ENCODE results near the gene N4BP2L2. TPM values are rescaled to one million over a fixed set of nuclear protein-coding genes. Genes with fewer than 3 reads are reported as not detected.

The N4BP2L2 gene
- total and polyA plus RNA-seq, 2 of the 4 experiments (the other 2 are of a cell fraction): 28.7 to 34.6 TPM

DNA sequence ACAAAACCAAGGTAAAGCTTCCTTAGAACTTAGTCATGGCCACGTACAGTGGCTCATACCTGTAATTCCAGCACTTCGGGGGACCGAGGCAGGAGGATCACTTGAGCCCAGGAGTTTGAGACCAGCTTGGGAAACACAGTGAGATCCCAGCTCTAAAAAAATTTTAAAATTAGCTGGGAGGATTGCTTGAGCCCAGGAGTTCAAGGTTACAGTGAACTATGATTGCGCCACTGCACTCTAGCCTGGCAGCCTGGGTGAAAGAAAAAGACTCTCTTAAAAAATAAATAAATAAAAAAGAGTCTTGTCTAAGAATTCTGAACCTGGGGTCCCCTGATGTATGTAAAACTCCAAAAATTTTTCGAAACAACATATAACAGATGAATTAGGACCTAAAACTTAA, 34.9 kb downstream of the N4BP2L2 start:
- Histone ChIP-seq H2BK5ac (ENCODE audit: low read depth, low read length, poor library complexity, severe bottlenecking) (no peak overlapping the region), H2BK15ac (ENCODE audit: low read depth, low read length) (no peak overlapping the region), H3K4ac (ENCODE audit: low read depth, low read length) (no peak overlapping the region), H3K18ac (ENCODE audit: low read depth, low read length) (no peak overlapping the region), H3K27me3 (ENCODE audit: control insufficient read depth, insufficient read depth, low read length) (no peaks in the 10 kb centered on the region), H2AFZ (replicated peaks; ENCODE audit: low read length, poor library complexity) (no peak overlapping the region), H4K8ac (ENCODE audit: low read depth in 2 of 2, low read length in 2 of 2) (no peak overlapping the region), H4K20me1 (ENCODE audit: insufficient read depth, low read length) (no peaks in the 10 kb centered on the region), H3K4me2 (ENCODE audit: low read depth, low read length) (no peak overlapping the region), H3K9ac (ENCODE audit: low read depth, low read length) (no peak overlapping the region), H2AK9ac (replicated peaks; ENCODE audit: low read depth, low read length, poor library complexity) (no peak overlapping the region), H3K4me1 (ENCODE audit: control insufficient read depth, insufficient read depth, low read length) (no peaks in the 10 kb centered on the region), H4K91ac (ENCODE audit: insufficient read depth, low read depth, low read length) (no peak overlapping the region), H3K56ac (ENCODE audit: extremely low read depth, insufficient read depth, low read length) (no peak overlapping the region), H3K9me1 (ENCODE audit: insufficient read depth, low read length) (no peaks in the 10 kb centered on the region), H3K4me3 (ENCODE audit: insufficient read depth, low read depth, low read length) (no peak overlapping the region), H4K5ac (ENCODE audit: low read depth, low read length) (no peak overlapping the region), H3K36me3 (ENCODE audit: control insufficient read depth, insufficient read depth, low read length) (peaks cover 4% of the 10 kb centered on the region; the same call in 1 of the 2 replicates), H3K14ac (replicated peaks; ENCODE audit: low read depth, low read length) (no peak overlapping the region), H3K79me1 (ENCODE audit: low read depth in 1 of 2, low read length in 2 of 2) (peaks cover 4 to 5% of the 10 kb centered on the region in 2 experiments; a peak in 3 of 4 replicates), H2AK5ac (ENCODE audit: low read depth, low read length) (no peak overlapping the region), H2BK120ac (ENCODE audit: low read depth, low read length) (no peak overlapping the region), H3K9me3 (ENCODE audit: control insufficient read depth, insufficient read depth, low read length) (no peaks in the 10 kb centered on the region), H2BK20ac (ENCODE audit: low read depth, low read length) (no peak overlapping the region), H3K23ac (ENCODE audit: low read depth, low read length) (no peak overlapping the region), H3K27ac (ENCODE audit: insufficient read depth, low read length) (no peak overlapping the region)
- BruUV-seq (replicated peaks): no TSS peak
- DNase-seq (no peak), ATAC-seq (ENCODE audit: low read depth) (no peak)
- intact Hi-C loops (cut with micrococcal nuclease) (no loop called here), dilution Hi-C loops (cut with HindIII; ENCODE audit: low sequenced_read_pairs, unreplicated experiment) (no loop called here), in situ Hi-C loops (cut with MboI; ENCODE audit: low sequenced_read_pairs) (no loop called here)
- TF ChIP-seq BHLHE40 (IDR thresholded peaks at IDR 0.05; ENCODE audit: low read depth, low read length) (no peak), RFX5 (IDR thresholded peaks at IDR 0.05; ENCODE audit: low read depth, low read length) (no peak), MAZ (IDR thresholded peaks at IDR 0.05; ENCODE audit: borderline replicate concordance, low read depth, low read length) (no peak), FOS (IDR thresholded peaks at IDR 0.05; ENCODE audit: low read depth, low read length) (no peak), MXI1 (IDR thresholded peaks at IDR 0.05; ENCODE audit: borderline replicate concordance, low read depth, low read length) (no peak), RCOR1 (IDR thresholded peaks at IDR 0.05; ENCODE audit: insufficient replicate concordance, low read length) (no peak), NFE2L2 (IDR thresholded peaks at IDR 0.05; ENCODE audit: low read depth, low read length) (no peak), CEBPB (IDR thresholded peaks at IDR 0.05; ENCODE audit: low read depth, low read length) (no peak), ELK1 (IDR thresholded peaks at IDR 0.05; ENCODE audit: borderline replicate concordance, low read depth, low read length) (no peak), RAD21 (IDR thresholded peaks at IDR 0.05; ENCODE audit: low read length) (no peak), SMC3 (IDR thresholded peaks at IDR 0.05; ENCODE audit: low read depth, low read length) (no peak), CHD1 (IDR thresholded peaks at IDR 0.05; ENCODE audit: low read depth, low read length) (no peak), USF2 (IDR thresholded peaks at IDR 0.05; ENCODE audit: low read depth, low read length) (no peak)
- ChIA-PET POLR2A (ENCODE audit: unreplicated experiment) (no interaction called here), CTCF (no interaction called here)
- WGBS, 2 experiments (ENCODE audit: extremely low coverage in 2 of 2, insufficient read length in 1 of 2): no CpG with 5 or more reads among the region's 5 CpGs

Measured in IMR-90 (cell line).